Measurements from ENCODE around the gene ZDHHC17.

- TF ChIP-seq CTCF (IDR thresholded peaks at IDR 0.05) (no peak), POLR2A (IDR thresholded peaks at IDR 0.05) (no peak)
Measured at GRCh38 chr12:76766161-76766560, 2.2 kb downstream of the ZDHHC17 start.
